Common myeloid progenitor, CD34-positive (primary cell): ENCODE data around the gene CYLD.

Experiments
- CTCF ChIA-PET: fragments of 350-600 bp; sonication (Branson Sonifier 250); formaldehyde crosslinking; loops from one replicate; lab custom pipeline; 2021; ENCODE audit warnings: antibody characterized with exemption; lab: Charles Lee
- POLR2A ChIA-PET: fragments of 350-600 bp; sonication (Branson Sonifier 250); formaldehyde crosslinking; loops from one replicate; lab custom pipeline; 2021; ENCODE audit warnings: antibody characterized with exemption; lab: Charles Lee
- DNase-seq, 3 donors: peaks; one replicate each; pipeline versions ENCODE4 v3.0.0 to v3.0.0-alpha.2; 2013
- H3K27ac ChIP-seq, 2 experiments: 1 replicate in 1 of 2; 2 replicates in 1 of 2; pipeline ENCODE4 v1.7.0; 2013; ENCODE audit warnings: inconsistent platforms in 2 of 2, low read length in 2 of 2, mild to moderate bottlenecking in 2 of 2, low read depth in 1 of 2, moderate library complexity in 1 of 2; ENCODE audit not compliant: severe bottlenecking in 2 of 2, insufficient read depth in 1 of 2, poor library complexity in 1 of 2
- H3K27me3 ChIP-seq, 5 experiments: replicated peaks in 2 of 5; 1 replicate in 3 of 5; 2 replicates in 2 of 5; pipeline versions ENCODE4 v1.6.1 to v1.7.0; 2013; ENCODE audit warnings: low read length in 4 of 5, mild to moderate bottlenecking in 2 of 5, moderate library complexity in 2 of 5, inconsistent platforms in 1 of 5; ENCODE audit not compliant: insufficient read depth in 5 of 5, control insufficient read depth in 4 of 5
- H3K36me3 ChIP-seq, 4 experiments: 1 replicate in 2 of 4; 2 replicates in 2 of 4; pipeline versions ENCODE4 v1.6.1 to v1.7.0; 2013; ENCODE audit warnings: low read length in 3 of 4, control low read depth in 1 of 4, mild to moderate bottlenecking in 1 of 4; ENCODE audit not compliant: control insufficient read depth in 4 of 4, insufficient read depth in 4 of 4
- H3K4me1 ChIP-seq, 4 experiments: 1 replicate in 3 of 4; 2 replicates in 1 of 4; pipeline versions ENCODE4 v1.6.1 to v1.7.1; 2013; ENCODE audit warnings: low read length in 3 of 4, mild to moderate bottlenecking in 3 of 4, control low read depth in 1 of 4, inconsistent platforms in 1 of 4, moderate library complexity in 1 of 4; ENCODE audit not compliant: control insufficient read depth in 4 of 4, insufficient read depth in 4 of 4; ENCODE audit errors: control extremely low read depth in 1 of 4
- H3K4me3 ChIP-seq, 7 experiments: 1 replicate in 4 of 7; 2 replicates in 3 of 7; pipeline versions ENCODE4 v1.5.1 to v1.7.0; 2013; ENCODE audit warnings: mild to moderate bottlenecking in 7 of 7, low read length in 6 of 7, moderate library complexity in 6 of 7, inconsistent platforms in 2 of 7, low read depth in 2 of 7, control low read depth in 1 of 7; ENCODE audit not compliant: insufficient read depth in 4 of 7, control insufficient read depth in 1 of 7; ENCODE audit errors: extremely low read depth in 1 of 7
- H3K9me3 ChIP-seq, 5 experiments: 1 replicate in 4 of 5; 2 replicates in 1 of 5; pipeline versions ENCODE4 v1.6.1 to v1.7.1; 2013; ENCODE audit warnings: low read length in 4 of 5, mild to moderate bottlenecking in 2 of 5, inconsistent platforms in 1 of 5, low read depth in 1 of 5, moderate library complexity in 1 of 5; ENCODE audit not compliant: control insufficient read depth in 4 of 5, insufficient read depth in 2 of 5; ENCODE audit errors: control extremely low read depth in 1 of 5
- WGBS: methylation state at CpG from one replicate; pipeline ENCODE4 v1.1.5; 2013; ENCODE audit not compliant: insufficient coverage; 5-methylcytosine and 5-hydroxymethylcytosine counted together

CYLD gene

DNA sequence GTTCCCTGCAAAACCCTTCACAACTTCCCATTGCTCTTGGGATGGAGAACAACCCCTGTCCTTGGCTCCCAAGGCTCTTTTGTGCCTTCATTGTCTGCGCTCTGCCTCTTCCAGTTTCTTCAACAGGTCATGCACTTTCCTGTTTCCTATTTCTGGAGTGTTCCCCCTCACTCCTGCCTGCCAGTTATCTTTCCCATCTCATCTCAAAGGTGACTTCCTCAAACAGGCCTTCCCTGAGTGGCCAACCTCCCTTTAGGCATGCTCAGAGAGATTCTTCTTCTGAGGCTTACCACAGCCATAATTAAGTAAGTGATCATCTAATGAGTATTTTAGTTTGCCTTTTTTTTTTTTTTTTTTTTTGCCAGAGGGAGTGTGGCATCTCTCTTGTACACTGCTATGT is 2.9 kb upstream of the CYLD start:
- no peak overlapping the region for H3K27ac ChIP-seq
- ChIA-PET CTCF (interaction anchor here (0.7 to 1.8 kb wide), 6 partner anchors 9 to 67 kb away, joined by 3 to 4 read pairs (median 4); no protein-coding TSS in a partner anchor), POLR2A (no interaction called here)
- H3K4me1 ChIP-seq, result peaks cover 9 to 26% (median 20%) of the 10 kb centered on the region in 4 experiments
- 100% methylated on average over 1 of the region's 1 CpG for WGBS
- H3K9me3 ChIP-seq, result no peaks in the 10 kb centered on the region
- H3K27me3 ChIP-seq, result no peaks in the 10 kb centered on the region
- DNase-seq, result no peak
- no peaks in the 10 kb centered on the region for H3K36me3 ChIP-seq
- no peak overlapping the region for H3K4me3 ChIP-seq

DNA sequence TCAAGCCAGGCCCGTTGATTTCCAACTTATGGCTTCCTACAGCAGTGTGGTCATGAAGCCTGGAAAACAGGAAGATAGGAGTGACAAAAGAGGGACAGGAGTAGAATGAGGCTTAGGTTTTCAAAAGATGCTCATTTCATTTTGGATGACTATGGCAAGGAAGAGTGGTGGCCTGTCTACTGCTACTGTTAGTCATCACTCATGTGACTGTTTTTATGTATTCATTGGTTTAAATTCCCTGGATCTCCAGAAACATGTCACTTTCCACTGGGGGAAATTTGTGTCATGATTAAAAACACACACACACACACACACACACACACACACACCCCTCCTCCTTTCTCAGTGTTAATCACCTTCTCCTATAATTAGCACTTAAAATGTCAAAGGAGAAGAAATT is 1.1 kb upstream of the CYLD start:
- peaks cover 21 to 43% (median 33%) of the 10 kb centered on the region in 4 experiments for H3K4me1 ChIP-seq
- H3K4me3 ChIP-seq, result peak overlapping the region in 1 of 7 experiments; percentile 71
- H3K36me3 ChIP-seq, result peaks cover 0 to 5% (median 3%) of the 10 kb centered on the region in 4 experiments
- POLR2A ChIA-PET, result no interaction called here
- no peaks in the 10 kb centered on the region for H3K27me3 ChIP-seq
- peak in 2 of 3 donors; percentile 33 to 58 for DNase-seq
- CTCF ChIA-PET, result interaction anchor here (1.0 to 1.2 kb wide), 4 partner anchors 10 to 21 kb away, joined by 3 to 4 read pairs (median 4); no protein-coding TSS in a partner anchor
- H3K9me3 ChIP-seq, result no peaks in the 10 kb centered on the region
- peak overlapping the region in 1 of 2 experiments; percentile 71 for H3K27ac ChIP-seq
- 78% methylated on average over 1 of the region's 1 CpG for WGBS

DNA sequence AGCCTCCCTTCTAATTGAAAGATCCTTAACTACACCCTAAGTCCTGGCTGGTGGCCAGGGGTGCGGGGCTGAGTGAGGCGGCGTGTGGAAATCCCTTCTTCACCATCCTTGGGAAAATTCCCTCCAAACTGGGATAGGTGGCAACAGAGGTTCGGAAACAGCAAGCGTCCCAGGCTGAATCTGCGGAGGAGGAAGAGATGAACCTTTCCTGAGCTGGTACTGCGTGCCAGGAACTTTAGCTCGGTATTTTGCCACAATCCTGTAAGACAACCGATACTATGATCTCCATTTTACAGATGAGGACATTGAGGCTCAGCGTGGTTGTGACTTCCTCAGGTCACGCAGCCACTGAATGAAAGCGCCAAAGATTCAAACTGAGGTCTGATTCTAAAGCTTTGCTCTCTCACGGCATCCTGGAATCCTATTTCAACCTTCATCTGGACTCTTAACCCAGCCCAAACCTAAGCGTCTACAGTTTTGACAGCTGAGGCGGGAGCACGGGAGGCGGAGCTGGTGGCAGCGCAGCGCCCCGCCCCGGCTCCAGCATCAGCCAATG is 583 bp upstream of the CYLD start:
- Histone ChIP-seq H3K27ac (peak overlapping the region; percentile 11 to 71), H3K27me3 (no peaks in the 10 kb centered on the region), H3K4me1 (peaks cover 24 to 48% (median 37%) of the 10 kb centered on the region in 4 experiments), H3K9me3 (no peaks in the 10 kb centered on the region), H3K4me3 (peak overlapping the region in 6 of 7 experiments; percentile 4 to 78 (median 62)), H3K36me3 (peaks cover 0 to 7% (median 4%) of the 10 kb centered on the region in 4 experiments)
- DNase-seq, result no peak
- ChIA-PET CTCF (interaction anchor here (0.6 to 1.2 kb wide), 6 partner anchors 10 to 60 kb away, joined by 3 to 4 read pairs (median 4); partner anchors contain the start of gene SNX20), POLR2A (interaction anchor here (0.7 to 1.0 kb wide), 4 partner anchors 57 to 74 kb away, joined by 3 to 6 read pairs (median 3); no protein-coding TSS in a partner anchor)
- 29% methylated on average over 18 of the region's 21 CpGs for WGBS

DNA sequence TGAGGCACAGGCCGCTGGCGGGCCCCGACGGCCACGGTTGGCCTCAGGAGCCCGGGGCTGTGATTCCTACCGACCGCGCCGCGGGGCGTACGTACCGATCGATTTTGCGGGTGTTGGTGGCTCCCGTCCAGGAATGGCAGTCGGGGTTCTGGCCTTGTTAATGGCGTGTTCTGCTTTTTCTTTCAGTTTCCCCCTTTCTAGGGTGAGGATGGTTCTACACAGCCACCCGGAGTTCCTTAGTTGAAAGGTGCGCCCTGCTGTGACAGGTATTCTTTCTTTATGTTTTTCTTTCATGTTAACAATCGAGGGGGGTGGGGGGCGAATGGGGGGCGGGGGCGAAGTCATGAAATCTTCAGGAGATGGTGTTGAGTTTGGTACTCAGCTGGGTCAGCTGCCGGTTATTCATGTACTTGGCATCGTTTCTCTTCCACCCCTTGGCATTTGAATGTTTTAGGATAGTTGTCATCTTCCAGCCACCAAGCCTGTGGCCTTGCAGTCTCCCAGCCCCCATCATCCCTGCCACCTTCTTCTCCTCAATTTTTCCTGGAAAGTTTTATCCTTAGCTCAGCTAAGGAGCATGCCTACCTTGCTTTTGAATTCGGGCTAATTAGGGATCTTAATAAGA is 802 bp downstream of the CYLD start:
- peaks cover 36 to 62% (median 48%) of the 10 kb centered on the region in 4 experiments for H3K4me1 ChIP-seq
- no peaks in the 10 kb centered on the region for H3K9me3 ChIP-seq
- ChIA-PET CTCF (interaction anchor here (3.5 to 8.2 kb wide), 2 partner anchors 65 to 75 kb away, joined by 21 to 224 read pairs; no protein-coding TSS in a partner anchor), POLR2A (no interaction called here)
- peak overlapping the region; percentile 91 to 92 for H3K27ac ChIP-seq
- DNase-seq, result peak; percentile 53 to 72 (median 67)
- H3K27me3 ChIP-seq, result no peaks in the 10 kb centered on the region
- H3K4me3 ChIP-seq, result peak overlapping the region; percentile 53 to 91 (median 80)
- WGBS, result 0% methylated on average over 16 of the region's 28 CpGs
- peaks cover 0 to 9% (median 4%) of the 10 kb centered on the region in 4 experiments for H3K36me3 ChIP-seq

DNA sequence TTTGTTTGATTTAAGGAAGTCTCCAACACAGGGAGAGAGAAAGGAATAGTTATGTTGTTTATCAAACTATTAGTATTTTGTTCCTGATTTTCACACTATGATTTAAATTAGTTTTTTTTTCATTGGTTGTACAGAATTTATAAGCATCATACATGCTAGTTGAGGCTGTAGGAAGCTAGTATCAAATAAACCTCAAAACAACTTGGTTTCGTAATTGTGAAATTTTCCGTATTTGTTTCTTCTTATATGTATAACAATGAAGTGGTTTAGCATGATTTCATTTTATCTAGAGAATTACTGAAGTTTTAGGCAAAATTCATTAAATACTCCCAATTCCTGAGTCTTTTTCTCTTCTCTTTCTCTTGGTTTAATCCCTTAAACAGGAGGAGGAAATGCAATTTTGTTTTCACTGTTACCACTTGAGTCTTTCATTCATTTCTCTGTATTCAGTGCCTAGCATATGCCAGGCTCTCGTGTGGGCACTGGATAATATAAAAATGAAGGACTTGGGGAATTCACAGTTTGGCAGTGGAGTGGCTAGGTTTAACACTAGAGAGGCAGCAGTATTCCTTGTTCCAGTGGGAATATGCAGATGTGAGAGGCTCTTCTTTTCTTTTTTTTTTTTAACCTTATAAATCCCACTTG is 1.8 kb downstream of the CYLD start:
- ChIA-PET CTCF (interaction anchor here (1.1 to 8.2 kb wide), 13 partner anchors 15 to 102 kb away, joined by 3 to 224 read pairs (median 5); partner anchors contain the start of gene SNX20), POLR2A (interaction anchor here (0.5 to 1.2 kb wide), 4 partner anchors 13 to 499 kb away, joined by 3 to 4 read pairs (median 3); partner anchors contain the start of gene SNX20)
- Histone ChIP-seq H3K9me3 (no peaks in the 10 kb centered on the region), H3K27ac (no peak overlapping the region), H3K27me3 (no peaks in the 10 kb centered on the region), H3K36me3 (peaks cover 0 to 9% (median 4%) of the 10 kb centered on the region in 4 experiments), H3K4me1 (peaks cover 41 to 66% (median 54%) of the 10 kb centered on the region in 4 experiments), H3K4me3 (peak overlapping the region in 5 of 7 experiments; percentile 78 to 91 (median 80))
- DNase-seq, result no peak
- 40% methylated on average over 1 of the region's 3 CpGs for WGBS

DNA sequence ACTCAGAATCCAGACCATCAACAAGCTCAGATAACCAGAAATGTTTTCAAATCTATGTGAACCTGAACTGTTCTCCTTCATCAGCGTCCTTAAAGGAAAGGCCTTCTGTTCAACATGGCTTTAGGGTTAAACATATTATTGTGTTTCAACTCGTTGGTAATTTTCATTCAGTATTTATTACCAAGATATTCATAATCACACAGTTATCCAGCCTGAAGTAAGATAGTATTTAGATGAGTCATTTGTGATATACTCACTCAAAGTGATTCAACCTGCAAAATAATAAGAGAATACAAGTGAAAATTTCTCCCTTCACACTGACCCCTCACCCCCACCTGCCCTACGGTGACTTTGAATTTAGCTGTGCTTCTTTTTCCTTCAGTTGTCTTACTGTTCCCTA is 3.0 kb downstream of the CYLD start:
- WGBS, result 33% methylated on average over 1 of the region's 3 CpGs
- ChIA-PET CTCF (interaction anchor here (0.8 to 8.2 kb wide), 20 partner anchors 9 to 462 kb away, joined by 3 to 224 read pairs (median 5); partner anchors contain the start of gene SNX20), POLR2A (interaction anchor here (0.6 to 1.3 kb wide), 4 partner anchors 63 to 98 kb away, joined by 3 to 4 read pairs (median 4); partner anchors contain the start of gene SNX20)
- H3K36me3 ChIP-seq, result peaks cover 5 to 12% (median 9%) of the 10 kb centered on the region in 4 experiments
- peak in 2 of 3 donors; percentile 14 to 27 for DNase-seq
- no peaks in the 10 kb centered on the region for H3K27me3 ChIP-seq
- no peaks in the 10 kb centered on the region for H3K9me3 ChIP-seq
- peaks cover 41 to 66% (median 55%) of the 10 kb centered on the region in 4 experiments for H3K4me1 ChIP-seq
- peak overlapping the region in 1 of 2 experiments; percentile 7 for H3K27ac ChIP-seq
- H3K4me3 ChIP-seq, result peak overlapping the region in 2 of 7 experiments; percentile 13 to 78
